Ovary (tissue), 3 donors: ENCODE results near the gene IL20.

ENCODE experiments used
- POLR2A ChIP-seq: fragments of 450-650 bp; IDR thresholded peaks from one replicate; pipeline ENCODE4 v1.6.1; 2017; ENCODE audit warnings: antibody characterized with exemption, mild to moderate bottlenecking, moderate library complexity
- TF ChIP-seq, protein P1 (sequence below), 3 donors: fragments of 450-650 bp in 2 of 3; fragments of 200-600 bp in 1 of 3; IDR thresholded peaks; one replicate each; pipeline versions ENCODE4 v1.5.1 to v1.8.0; 2016 to 2022; ENCODE audit warnings: antibody characterized with exemption in 3 of 3, mild to moderate bottlenecking in 1 of 3
- donor health status: DM: no; HTN: no; CAD: no.

DNA sequence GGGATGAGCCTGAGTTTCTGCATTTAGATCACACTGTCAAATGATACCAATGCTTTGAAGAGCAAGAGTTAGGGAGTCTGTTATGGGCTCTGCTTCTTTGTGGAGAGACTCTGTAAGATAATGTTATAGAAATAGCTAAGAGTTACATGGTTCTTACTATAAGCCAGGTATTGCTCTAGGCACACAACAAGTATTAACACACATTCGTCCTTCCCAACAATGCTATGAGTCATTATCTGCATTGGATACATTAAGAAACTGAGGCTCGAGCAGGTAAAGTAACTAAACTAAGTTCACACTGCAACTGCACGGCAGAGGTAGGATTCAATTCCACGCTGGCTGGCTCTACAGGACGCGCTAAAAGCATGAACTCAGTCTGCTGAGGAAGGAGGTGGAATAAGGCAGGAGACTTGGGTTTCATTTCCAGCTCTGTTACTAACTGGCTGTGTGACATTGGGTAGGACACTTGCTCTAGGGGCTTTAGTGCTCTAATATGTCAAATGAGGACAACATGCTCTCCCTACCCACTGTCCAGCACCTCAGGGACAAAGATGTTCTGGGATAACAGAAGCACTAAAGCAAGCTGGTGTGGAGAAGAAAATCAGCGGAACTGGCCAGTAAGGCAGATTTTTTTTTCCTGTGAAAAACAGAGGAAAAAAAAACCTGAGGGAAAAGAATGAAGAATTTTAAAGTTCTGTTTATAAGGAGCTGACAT, 23.7 kb upstream of the IL20 start:
- TF ChIP-seq, protein P1, sequence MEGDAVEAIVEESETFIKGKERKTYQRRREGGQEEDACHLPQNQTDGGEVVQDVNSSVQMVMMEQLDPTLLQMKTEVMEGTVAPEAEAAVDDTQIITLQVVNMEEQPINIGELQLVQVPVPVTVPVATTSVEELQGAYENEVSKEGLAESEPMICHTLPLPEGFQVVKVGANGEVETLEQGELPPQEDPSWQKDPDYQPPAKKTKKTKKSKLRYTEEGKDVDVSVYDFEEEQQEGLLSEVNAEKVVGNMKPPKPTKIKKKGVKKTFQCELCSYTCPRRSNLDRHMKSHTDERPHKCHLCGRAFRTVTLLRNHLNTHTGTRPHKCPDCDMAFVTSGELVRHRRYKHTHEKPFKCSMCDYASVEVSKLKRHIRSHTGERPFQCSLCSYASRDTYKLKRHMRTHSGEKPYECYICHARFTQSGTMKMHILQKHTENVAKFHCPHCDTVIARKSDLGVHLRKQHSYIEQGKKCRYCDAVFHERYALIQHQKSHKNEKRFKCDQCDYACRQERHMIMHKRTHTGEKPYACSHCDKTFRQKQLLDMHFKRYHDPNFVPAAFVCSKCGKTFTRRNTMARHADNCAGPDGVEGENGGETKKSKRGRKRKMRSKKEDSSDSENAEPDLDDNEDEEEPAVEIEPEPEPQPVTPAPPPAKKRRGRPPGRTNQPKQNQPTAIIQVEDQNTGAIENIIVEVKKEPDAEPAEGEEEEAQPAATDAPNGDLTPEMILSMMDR (IDR thresholded peaks at IDR 0.05), result no peak
- no peak for TF ChIP-seq POLR2A
